SH-SY5Y (cell line): Measurements from ENCODE around the gene EPB41L2.

ENCODE experiments used
- GATA2 ChIP-seq: IDR thresholded peaks from 2 replicates; pipeline ENCODE4 v1.6.1; 2011; ENCODE audit warnings: mild to moderate bottlenecking, low read depth, low read length
- GATA3 ChIP-seq: IDR thresholded peaks from 2 replicates; pipeline ENCODE4 v1.6.1; 2011; ENCODE audit warnings: low read depth, mild to moderate bottlenecking, low read length, moderate library complexity

- TF ChIP-seq GATA3, result no peak
- no peak for TF ChIP-seq GATA2
Observed at GRCh38 chr6:130968476-130968875, 94.6 kb downstream of the EPB41L2 start.
